ENCODE data around the gene MTAP.
A peak's percentile ranks its signal among the peaks of the same experiment; 100 is the strongest.

MTAP gene

DNA sequence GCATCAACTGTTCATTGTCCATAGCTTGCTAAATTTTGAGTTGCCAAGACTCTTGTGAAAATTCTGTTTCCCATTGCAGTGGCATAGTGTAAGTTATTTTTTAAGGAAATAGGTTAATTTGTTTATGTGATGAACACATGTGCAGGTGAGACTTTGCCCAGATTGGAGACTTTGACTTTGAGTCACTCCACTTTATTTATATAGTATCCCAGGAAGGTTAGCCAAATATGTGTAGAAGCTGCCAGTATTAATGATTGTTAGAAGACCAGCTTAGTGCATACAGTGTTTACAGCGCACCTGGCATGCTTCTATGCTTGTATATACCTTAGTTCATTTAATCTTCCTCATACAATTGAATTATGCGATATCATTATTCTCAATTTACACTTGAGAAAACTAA, 51.0 kb downstream of the MTAP start:
- WGBS = no CpG with 5 or more reads among the region's 2 CpGs

GRCh38 chr9:21854119-21854518, 51.7 kb downstream of the MTAP start:
- H3K9ac ChIP-seq (ENCODE audit: low read length) = no peak overlapping the region
- DNase-seq = peak; percentile 12
- peaks cover 9% of the 10 kb centered on the region for H3K9me3 ChIP-seq (ENCODE audit: control insufficient read depth, low read length)
- no peak overlapping the region for H3K4me2 ChIP-seq (ENCODE audit: low read length, poor library complexity, severe bottlenecking)
- peaks cover 22% of the 10 kb centered on the region for H3K79me1 ChIP-seq (replicated peaks; ENCODE audit: low read length, poor library complexity, severe bottlenecking)
- H3K4me1 ChIP-seq (ENCODE audit: control insufficient read depth, insufficient read depth, low read depth, low read length) = peaks cover 1% of the 10 kb centered on the region
- H3K27ac ChIP-seq (ENCODE audit: low read length, poor library complexity, severe bottlenecking) = no peak overlapping the region
- no peak overlapping the region for H2BK15ac ChIP-seq (ENCODE audit: low read depth, poor library complexity, severe bottlenecking)
- peak overlapping the region; percentile 43 for H2AK5ac ChIP-seq (ENCODE audit: low read length, severe bottlenecking)
- WGBS = 93% methylated on average over 4 of the region's 4 CpGs
- H3K23ac ChIP-seq (ENCODE audit: low read length in 2 of 2) = no peak overlapping the region
- no peak overlapping the region for H2BK5ac ChIP-seq (ENCODE audit: low read depth, low read length, poor library complexity, severe bottlenecking)
- H2AFZ ChIP-seq (ENCODE audit: low read depth, low read length) = no peak overlapping the region
- H3K4ac ChIP-seq (ENCODE audit: low read depth in 1 of 2, low read length in 2 of 2) = no peak overlapping the region
- no peak overlapping the region for H3K4me3 ChIP-seq (ENCODE audit: insufficient read depth in 1 of 2, low read depth in 1 of 2, low read length in 2 of 2)
- H3K14ac ChIP-seq (ENCODE audit: low read length in 2 of 2) = no peak overlapping the region
- H4K91ac ChIP-seq (ENCODE audit: low read length) = no peak overlapping the region
- no peak overlapping the region for H2BK120ac ChIP-seq (ENCODE audit: low read depth, low read length)
- H2BK12ac ChIP-seq (ENCODE audit: low read length in 2 of 2) = no peak overlapping the region
- H4K8ac ChIP-seq (ENCODE audit: low read length) = no peak overlapping the region
- peaks cover 23 to 66% of the 10 kb centered on the region in 2 experiments for H3K36me3 ChIP-seq (ENCODE audit: control insufficient read depth in 1 of 2, insufficient read depth in 2 of 2, low read depth in 1 of 2, low read length in 2 of 2)
- no peaks in the 10 kb centered on the region for H3K27me3 ChIP-seq (ENCODE audit: control insufficient read depth in 1 of 2, insufficient read depth in 1 of 2, low read length in 2 of 2)
- no peak overlapping the region for H3K18ac ChIP-seq (ENCODE audit: low read depth in 1 of 2, low read length in 2 of 2)

More for the DNA sequence above, 51.0 kb downstream of the MTAP start:
- H3K4me3 ChIP-seq (ENCODE audit: insufficient read depth in 1 of 2, low read depth in 1 of 2, low read length in 2 of 2) = no peak overlapping the region
- H2BK15ac ChIP-seq (ENCODE audit: low read depth, poor library complexity, severe bottlenecking) = no peak overlapping the region
- peaks cover 1% of the 10 kb centered on the region for H3K4me1 ChIP-seq (ENCODE audit: control insufficient read depth, insufficient read depth, low read depth, low read length)
- no peak overlapping the region for H3K14ac ChIP-seq (ENCODE audit: low read length in 2 of 2)
- H3K18ac ChIP-seq (ENCODE audit: low read depth in 1 of 2, low read length in 2 of 2) = no peak overlapping the region
- H4K91ac ChIP-seq (ENCODE audit: low read length) = no peak overlapping the region
- H4K8ac ChIP-seq (ENCODE audit: low read length) = no peak overlapping the region
- H2AK5ac ChIP-seq (ENCODE audit: low read length, severe bottlenecking) = no peak overlapping the region
- no peak overlapping the region for H2BK5ac ChIP-seq (ENCODE audit: low read depth, low read length, poor library complexity, severe bottlenecking)
- H2BK12ac ChIP-seq (ENCODE audit: low read length in 2 of 2) = no peak overlapping the region
- peaks cover 19 to 64% of the 10 kb centered on the region in 2 experiments for H3K36me3 ChIP-seq (ENCODE audit: control insufficient read depth in 1 of 2, insufficient read depth in 2 of 2, low read depth in 1 of 2, low read length in 2 of 2)
- H3K23ac ChIP-seq (ENCODE audit: low read length in 2 of 2) = no peak overlapping the region
- DNase-seq = no peak
- H2AFZ ChIP-seq (ENCODE audit: low read depth, low read length) = no peak overlapping the region
- H3K4me2 ChIP-seq (ENCODE audit: low read length, poor library complexity, severe bottlenecking) = no peak overlapping the region
- H3K27me3 ChIP-seq (ENCODE audit: control insufficient read depth in 1 of 2, insufficient read depth in 1 of 2, low read length in 2 of 2) = no peaks in the 10 kb centered on the region
- no peak overlapping the region for H2BK120ac ChIP-seq (ENCODE audit: low read depth, low read length)
- H3K9me3 ChIP-seq (ENCODE audit: control insufficient read depth, low read length) = peaks cover 16% of the 10 kb centered on the region
- no peak overlapping the region for H3K9ac ChIP-seq (ENCODE audit: low read length)
- H3K79me1 ChIP-seq (replicated peaks; ENCODE audit: low read length, poor library complexity, severe bottlenecking) = peaks cover 16% of the 10 kb centered on the region
- no peak overlapping the region for H3K4ac ChIP-seq (ENCODE audit: low read depth in 1 of 2, low read length in 2 of 2)
- no peak overlapping the region for H3K27ac ChIP-seq (ENCODE audit: low read length, poor library complexity, severe bottlenecking)

GRCh38 chr9:21854594-21854993, 52.2 kb downstream of the MTAP start:
- Histone ChIP-seq H2AFZ (ENCODE audit: low read depth, low read length) (no peak overlapping the region), H2BK5ac (ENCODE audit: low read depth, low read length, poor library complexity, severe bottlenecking) (no peak overlapping the region), H3K23ac (ENCODE audit: low read length in 2 of 2) (no peak overlapping the region), H2AK5ac (ENCODE audit: low read length, severe bottlenecking) (no peak overlapping the region), H3K9me3 (ENCODE audit: control insufficient read depth, low read length) (peaks cover 4% of the 10 kb centered on the region), H3K18ac (ENCODE audit: low read depth in 1 of 2, low read length in 2 of 2) (no peak overlapping the region), H2BK15ac (ENCODE audit: low read depth, poor library complexity, severe bottlenecking) (no peak overlapping the region), H3K27ac (ENCODE audit: low read length, poor library complexity, severe bottlenecking) (no peak overlapping the region), H3K79me1 (replicated peaks; ENCODE audit: low read length, poor library complexity, severe bottlenecking) (peaks cover 23% of the 10 kb centered on the region), H3K4me3 (ENCODE audit: insufficient read depth in 1 of 2, low read depth in 1 of 2, low read length in 2 of 2) (no peak overlapping the region), H3K4me1 (ENCODE audit: control insufficient read depth, insufficient read depth, low read depth, low read length) (peaks cover 1% of the 10 kb centered on the region), H3K14ac (ENCODE audit: low read length in 2 of 2) (no peak overlapping the region), H2BK12ac (ENCODE audit: low read length in 2 of 2) (no peak overlapping the region), H2BK120ac (ENCODE audit: low read depth, low read length) (no peak overlapping the region), H3K4ac (ENCODE audit: low read depth in 1 of 2, low read length in 2 of 2) (no peak overlapping the region), H3K36me3 (ENCODE audit: control insufficient read depth in 1 of 2, insufficient read depth in 2 of 2, low read depth in 1 of 2, low read length in 2 of 2) (peaks cover 23 to 66% of the 10 kb centered on the region in 2 experiments), H4K91ac (ENCODE audit: low read length) (no peak overlapping the region), H3K9ac (ENCODE audit: low read length) (no peak overlapping the region), H3K27me3 (ENCODE audit: control insufficient read depth in 1 of 2, insufficient read depth in 1 of 2, low read length in 2 of 2) (no peaks in the 10 kb centered on the region), H4K8ac (ENCODE audit: low read length) (no peak overlapping the region), H3K4me2 (ENCODE audit: low read length, poor library complexity, severe bottlenecking) (no peak overlapping the region)
- DNase-seq = peak; percentile 61
- WGBS = 93% methylated on average over 11 of the region's 11 CpGs

- peak overlapping the region; percentile 51 for H3K9ac ChIP-seq (ENCODE audit: low read length)
- no peak overlapping the region for H2AK5ac ChIP-seq (ENCODE audit: low read length, severe bottlenecking)
- H3K23ac ChIP-seq (ENCODE audit: low read length in 2 of 2) = no peak overlapping the region
- H3K79me1 ChIP-seq (replicated peaks; ENCODE audit: low read length, poor library complexity, severe bottlenecking) = peaks cover 22% of the 10 kb centered on the region
- H2BK12ac ChIP-seq (ENCODE audit: low read length in 2 of 2) = peak overlapping the region in 1 of 2 experiments; percentile 33
- no peak overlapping the region for H3K18ac ChIP-seq (ENCODE audit: low read depth in 1 of 2, low read length in 2 of 2)
- no peak overlapping the region for H3K4me2 ChIP-seq (ENCODE audit: low read length, poor library complexity, severe bottlenecking)
- H3K27me3 ChIP-seq (ENCODE audit: control insufficient read depth in 1 of 2, insufficient read depth in 1 of 2, low read length in 2 of 2) = no peaks in the 10 kb centered on the region
- 92% methylated on average over 4 of the region's 5 CpGs for WGBS
- H4K8ac ChIP-seq (ENCODE audit: low read length) = peak overlapping the region; percentile 50
- no peaks in the 10 kb centered on the region for H3K9me3 ChIP-seq (ENCODE audit: control insufficient read depth, low read length)
- no peak overlapping the region for H3K14ac ChIP-seq (ENCODE audit: low read length in 2 of 2)
- H3K4me1 ChIP-seq (ENCODE audit: control insufficient read depth, insufficient read depth, low read depth, low read length) = peaks cover 1% of the 10 kb centered on the region
- no peak overlapping the region for H3K27ac ChIP-seq (ENCODE audit: low read length, poor library complexity, severe bottlenecking)
- no peak overlapping the region for H3K4ac ChIP-seq (ENCODE audit: low read depth in 1 of 2, low read length in 2 of 2)
- H2BK5ac ChIP-seq (ENCODE audit: low read depth, low read length, poor library complexity, severe bottlenecking) = no peak overlapping the region
- H3K36me3 ChIP-seq (ENCODE audit: control insufficient read depth in 1 of 2, insufficient read depth in 2 of 2, low read depth in 1 of 2, low read length in 2 of 2) = peaks cover 16 to 65% of the 10 kb centered on the region in 2 experiments
- peak; percentile 33 for DNase-seq
- H2AFZ ChIP-seq (ENCODE audit: low read depth, low read length) = no peak overlapping the region
- no peak overlapping the region for H4K91ac ChIP-seq (ENCODE audit: low read length)
- no peak overlapping the region for H3K4me3 ChIP-seq (ENCODE audit: insufficient read depth in 1 of 2, low read depth in 1 of 2, low read length in 2 of 2)
- no peak overlapping the region for H2BK120ac ChIP-seq (ENCODE audit: low read depth, low read length)
- H2BK15ac ChIP-seq (ENCODE audit: low read depth, poor library complexity, severe bottlenecking) = no peak overlapping the region
Observed at GRCh38 chr9:21856301-21857094, 54.1 kb downstream of the MTAP start.

Data from mesenchymal stem cell (in vitro differentiated cells and primary cell).